Activated T-cell treated with anti-CD3 and anti-CD28 coated beads, Interleukin-2, amount 50 U/mL, for 48 hours (primary cell): ENCODE results near the gene HSPG2.

ENCODE experiments used
- DNase-seq, 2 experiments: peaks; one replicate each; pipeline ENCODE4 v3.0.0-alpha.2; 2020

The HSPG2 gene

GRCh38 chr1:21878009-21878773 lies 58.9 kb downstream of the HSPG2 start:
- DNase-seq: no peak

- no peak for DNase-seq
These were observed 60.8 kb downstream of the HSPG2 start for GRCh38 chr1:21876267-21876666.

GRCh38 chr1:21875621-21876063 lies 61.5 kb downstream of the HSPG2 start:
- DNase-seq: no peak

- no peak for DNase-seq
These were observed 62.1 kb downstream of the HSPG2 start for GRCh38 chr1:21874778-21875547.

GRCh38 chr1:21874328-21874727 lies 62.8 kb downstream of the HSPG2 start:
- DNase-seq: no peak

GRCh38 chr1:21873761-21874160 lies 63.3 kb downstream of the HSPG2 start:
- DNase-seq: no peak

GRCh38 chr1:21873174-21873573 lies 63.9 kb downstream of the HSPG2 start:
- no peak for DNase-seq

- no peak for DNase-seq
These were observed 64.5 kb downstream of the HSPG2 start for GRCh38 chr1:21872445-21873079.

GRCh38 chr1:21871943-21872342 lies 65.2 kb downstream of the HSPG2 start:
- DNase-seq: no peak

- DNase-seq: no peak
These were observed 66.5 kb downstream of the HSPG2 start for GRCh38 chr1:21870611-21871010.

GRCh38 chr1:21869620-21870121 lies 67.4 kb downstream of the HSPG2 start:
- no peak for DNase-seq

GRCh38 chr1:21868941-21869454 lies 68.1 kb downstream of the HSPG2 start:
- no peak for DNase-seq

GRCh38 chr1:21868482-21868881 lies 68.6 kb downstream of the HSPG2 start:
- DNase-seq: no peak

GRCh38 chr1:21867451-21867996 lies 69.6 kb downstream of the HSPG2 start:
- DNase-seq: no peak

GRCh38 chr1:21866707-21867043 lies 70.4 kb downstream of the HSPG2 start:
- DNase-seq: no peak

GRCh38 chr1:21865943-21866706 lies 71.0 kb downstream of the HSPG2 start:
- no peak for DNase-seq

- no peak for DNase-seq
These were observed 71.5 kb downstream of the HSPG2 start for GRCh38 chr1:21865609-21865942.

GRCh38 chr1:21864730-21865129 lies 72.4 kb downstream of the HSPG2 start:
- no peak for DNase-seq

- DNase-seq: no peak
These were observed 73.1 kb downstream of the HSPG2 start for GRCh38 chr1:21863981-21864380.

GRCh38 chr1:21861602-21862429 lies 75.3 kb downstream of the HSPG2 start:
- no peak for DNase-seq

- no peak for DNase-seq
These were observed 76.1 kb downstream of the HSPG2 start for GRCh38 chr1:21860971-21861370.
